ENCODE measurements around the gene FAM180B.
"Not testable (repeated sequence)": the region's sequence is repeated elsewhere in the genome, so short reads cannot be mapped to it uniquely, and the experiment has no call there.

The FAM180B gene, protein sequence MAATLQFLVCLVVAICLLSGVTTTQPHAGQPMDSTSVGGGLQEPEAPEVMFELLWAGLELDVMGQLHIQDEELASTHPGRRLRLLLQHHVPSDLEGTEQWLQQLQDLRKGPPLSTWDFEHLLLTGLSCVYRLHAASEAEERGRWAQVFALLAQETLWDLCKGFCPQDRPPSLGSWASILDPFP

DNA sequence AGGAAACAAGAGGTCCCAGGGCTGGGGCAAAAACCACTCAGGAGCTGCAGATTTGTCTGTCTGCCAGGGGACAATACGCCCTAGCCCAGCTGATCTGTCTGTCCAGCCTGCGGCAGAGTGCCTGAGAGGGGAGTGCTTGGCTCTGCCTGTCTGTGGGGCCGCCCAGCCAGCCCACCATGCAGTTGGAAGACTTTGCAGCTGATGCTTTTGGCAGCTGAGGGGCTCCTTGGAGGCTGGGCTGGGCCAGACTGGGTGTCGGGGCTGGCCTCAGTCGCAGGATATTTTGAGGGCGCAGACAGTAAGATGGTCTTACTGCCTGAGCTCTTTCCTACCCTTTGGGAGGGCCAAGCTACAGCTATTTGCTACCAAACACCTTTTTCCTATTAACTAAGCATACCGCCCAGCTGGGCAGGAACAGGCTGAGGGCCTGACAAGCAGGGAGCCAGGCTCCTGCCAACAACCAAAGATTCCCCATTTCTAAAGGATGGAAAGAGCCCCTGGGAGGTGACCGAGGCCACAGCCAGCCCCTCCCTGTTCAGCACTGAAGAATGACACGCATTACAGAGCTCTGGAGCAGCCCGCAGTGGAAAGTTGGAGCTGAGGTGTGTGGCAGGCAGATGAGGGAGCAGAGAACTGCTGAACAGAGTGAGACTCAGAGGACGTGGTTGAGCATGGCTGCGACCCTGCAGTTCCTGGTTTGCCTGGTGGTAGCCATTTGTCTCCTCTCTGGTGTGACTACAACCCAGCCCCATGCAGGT, at the start of gene FAM180B:
Gene FAM180B, plus strand, starts transcription at position 581 of the 758 bp plus-strand sequence. Its CDS starts 91 bp downstream, at position 672.
- DNase-seq: no peak

DNA sequence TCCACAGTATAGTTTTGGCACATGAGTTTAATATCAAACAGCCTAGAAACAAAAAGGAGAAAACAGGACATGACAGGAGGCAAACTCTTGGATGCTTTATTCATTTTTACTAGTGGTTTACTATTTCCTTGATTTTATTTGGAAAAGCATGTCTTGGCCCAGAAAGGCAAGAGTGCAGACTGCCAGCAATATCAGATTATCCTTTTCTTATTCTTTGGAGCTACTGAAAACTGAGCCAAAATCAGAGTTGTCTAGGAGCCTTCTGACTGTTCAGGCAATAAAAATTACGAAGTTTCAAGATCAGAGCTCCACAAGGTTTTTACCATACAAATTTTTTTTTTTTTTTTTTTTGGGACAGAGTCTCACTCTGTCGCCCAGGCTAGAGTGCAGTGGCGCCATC, 49.6 kb upstream of the FAM180B start:
- DNase-seq: no peak

DNA sequence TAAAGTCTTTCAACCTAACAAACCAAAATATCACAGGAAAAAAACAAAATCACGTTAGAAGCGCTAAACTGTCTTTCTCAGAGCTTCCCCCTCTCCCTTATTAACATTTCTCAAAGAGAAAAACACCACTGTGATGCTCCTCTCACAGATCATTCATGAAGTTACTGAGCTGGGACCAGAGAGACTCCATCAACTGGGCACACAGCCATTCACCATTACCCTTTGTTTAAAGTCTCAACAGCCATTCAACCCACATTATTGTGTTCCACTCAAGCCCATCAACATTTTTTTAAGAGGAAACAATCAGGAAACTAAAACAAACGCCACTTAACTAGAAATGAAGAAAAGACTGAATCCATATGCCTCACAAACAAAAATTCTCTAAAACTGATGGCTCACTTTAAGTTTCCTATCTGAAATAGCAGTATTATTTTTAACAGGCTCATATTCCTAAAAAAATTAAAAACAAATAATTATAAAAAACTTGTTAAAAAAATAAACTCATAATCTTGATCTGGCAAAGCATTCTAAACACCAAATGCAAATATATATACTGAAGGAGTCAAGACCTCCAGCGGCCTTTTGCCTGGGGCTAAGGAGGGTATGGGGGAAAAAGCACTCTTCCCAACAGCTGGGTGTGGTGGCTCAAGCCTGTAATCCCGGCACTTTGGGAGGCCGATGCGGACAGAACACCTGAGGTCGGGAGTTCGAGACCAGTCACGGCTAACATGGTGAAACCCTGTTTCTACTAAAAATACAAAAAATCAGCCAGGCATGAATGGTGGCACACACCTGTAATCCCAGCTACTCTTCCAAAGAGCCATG, 47.5 kb upstream of the FAM180B start:
- no peak for DNase-seq

DNA sequence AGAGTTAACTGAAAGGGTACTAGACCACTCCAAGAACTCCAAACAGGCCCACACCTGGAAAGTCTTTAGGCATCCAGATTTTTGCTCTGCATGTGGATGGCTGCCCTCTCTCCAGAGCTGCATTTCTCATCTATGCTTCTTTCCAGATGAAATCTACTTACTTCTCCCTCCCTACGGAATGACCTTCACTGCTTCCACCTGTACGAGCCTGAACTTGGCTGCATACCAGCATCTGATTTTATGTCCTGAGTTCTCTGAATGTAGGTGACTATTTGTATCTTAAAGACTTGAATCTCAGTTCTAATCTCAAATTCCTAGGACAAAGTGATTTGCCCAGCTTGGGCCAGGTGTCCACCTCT, 46.8 kb upstream of the FAM180B start:
- DNase-seq: no peak

DNA sequence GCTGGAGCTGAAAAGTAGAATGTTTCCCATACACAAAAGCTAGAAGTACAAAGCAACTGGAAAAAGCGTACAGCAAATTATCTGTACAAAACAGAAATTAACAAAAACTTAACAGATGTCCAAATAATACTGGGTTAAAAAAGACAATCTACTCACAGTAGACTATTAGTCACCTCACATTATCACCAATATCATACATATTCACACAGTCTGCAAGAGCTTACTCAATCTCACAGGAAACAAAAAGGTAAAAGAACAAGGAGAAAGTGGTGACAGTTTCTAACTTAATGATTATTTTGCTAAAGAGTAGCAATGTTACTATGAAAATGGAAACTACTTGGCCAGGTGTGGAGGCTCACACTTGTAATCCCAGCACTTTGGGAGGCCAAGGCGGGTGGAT, 45.4 kb upstream of the FAM180B start:
- DNase-seq: no peak

DNA sequence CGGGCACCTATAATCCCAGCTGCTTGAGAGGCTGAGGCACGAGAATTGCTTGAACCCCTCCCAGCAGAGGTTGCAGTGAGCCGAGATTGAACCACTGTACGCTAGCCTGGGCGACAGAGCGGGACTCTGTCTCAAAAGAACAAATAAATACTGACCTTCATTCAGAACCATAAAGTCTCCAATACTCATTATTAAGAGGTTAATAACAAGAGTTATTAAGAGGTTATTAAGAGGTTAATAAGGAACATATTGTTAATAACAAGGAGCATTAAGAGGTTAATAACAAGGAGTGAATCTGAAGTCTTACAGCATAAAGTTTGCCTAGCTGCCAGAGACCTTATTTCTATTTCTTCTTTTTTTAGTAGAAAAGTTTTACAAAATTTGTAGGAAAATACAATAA, 41.2 kb upstream of the FAM180B start:
- no peak for DNase-seq

DNA sequence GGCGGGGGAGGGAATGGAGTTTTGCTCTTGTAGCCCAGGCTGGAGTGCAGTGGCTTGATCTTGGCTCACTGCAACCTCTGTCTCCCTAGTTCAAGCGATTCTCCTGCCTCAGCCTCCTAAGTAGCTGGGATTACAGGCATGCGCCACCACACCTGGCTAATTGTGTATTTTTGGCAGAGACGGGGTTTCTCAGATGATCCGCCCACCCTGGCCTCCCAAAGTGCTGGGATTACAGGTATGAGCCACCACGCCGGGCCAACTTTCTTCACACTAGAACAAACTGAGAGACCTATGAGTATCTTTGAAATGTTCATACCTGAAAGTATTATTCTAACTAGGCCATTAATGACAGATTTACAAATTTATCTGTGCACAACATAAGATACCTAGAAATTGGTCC, 40.2 kb upstream of the FAM180B start:
- DNase-seq: not testable (repeated sequence)

DNA sequence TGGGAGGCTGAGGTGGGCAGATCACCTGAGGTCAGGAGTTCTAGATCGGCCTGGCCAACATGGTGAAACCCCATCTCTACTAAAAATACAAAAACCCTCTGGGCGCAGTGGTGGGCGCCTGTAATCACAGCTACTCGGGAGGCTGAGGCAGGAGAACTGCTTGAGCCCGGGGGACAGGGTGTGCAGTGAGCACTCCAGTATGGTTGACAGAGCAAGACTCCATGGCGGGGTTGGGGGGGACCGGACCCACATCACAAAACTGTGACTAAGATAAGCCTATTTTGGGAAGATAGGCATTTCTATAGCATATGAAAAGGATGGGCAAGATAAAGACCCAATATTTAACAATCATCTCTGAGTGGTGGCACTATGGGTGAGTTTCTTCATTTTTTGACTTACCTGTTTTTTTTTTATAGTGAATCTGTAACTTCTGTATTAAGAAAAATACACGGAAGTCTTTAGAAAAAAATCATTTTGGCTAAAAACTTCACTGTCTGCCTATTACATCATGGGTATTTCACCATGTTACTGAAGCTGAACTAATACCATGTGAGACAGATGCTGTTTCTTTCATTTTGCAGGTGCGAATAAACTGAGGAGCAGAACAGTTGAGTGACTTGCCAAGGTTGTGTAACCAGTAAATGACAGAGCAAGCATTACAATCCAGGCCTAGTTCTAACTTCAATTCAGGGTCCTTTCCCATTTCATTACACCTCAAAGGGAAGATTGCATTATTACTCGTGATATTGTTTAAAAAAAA, 36.0 kb upstream of the FAM180B start:
- DNase-seq: no peak

DNA sequence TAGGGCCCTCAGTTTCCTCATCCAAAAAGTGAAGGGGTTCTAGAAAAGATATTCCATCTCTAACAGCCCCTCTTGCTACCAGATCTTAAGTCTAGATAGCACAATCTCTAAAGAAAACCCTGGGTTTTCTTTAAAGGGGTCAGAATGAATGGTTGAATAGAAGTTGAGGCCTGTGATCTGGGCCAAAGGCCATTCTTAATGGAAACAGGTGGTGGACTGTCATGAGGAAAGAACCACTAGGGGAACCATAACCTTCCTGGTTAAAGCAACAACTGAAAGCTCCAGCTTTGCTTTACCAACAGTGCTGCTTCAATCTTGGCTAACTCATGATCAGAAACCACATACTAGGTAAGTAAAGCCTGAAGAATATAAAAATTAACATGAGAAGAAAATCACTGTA, 35.4 kb upstream of the FAM180B start:
- DNase-seq: no peak

DNA sequence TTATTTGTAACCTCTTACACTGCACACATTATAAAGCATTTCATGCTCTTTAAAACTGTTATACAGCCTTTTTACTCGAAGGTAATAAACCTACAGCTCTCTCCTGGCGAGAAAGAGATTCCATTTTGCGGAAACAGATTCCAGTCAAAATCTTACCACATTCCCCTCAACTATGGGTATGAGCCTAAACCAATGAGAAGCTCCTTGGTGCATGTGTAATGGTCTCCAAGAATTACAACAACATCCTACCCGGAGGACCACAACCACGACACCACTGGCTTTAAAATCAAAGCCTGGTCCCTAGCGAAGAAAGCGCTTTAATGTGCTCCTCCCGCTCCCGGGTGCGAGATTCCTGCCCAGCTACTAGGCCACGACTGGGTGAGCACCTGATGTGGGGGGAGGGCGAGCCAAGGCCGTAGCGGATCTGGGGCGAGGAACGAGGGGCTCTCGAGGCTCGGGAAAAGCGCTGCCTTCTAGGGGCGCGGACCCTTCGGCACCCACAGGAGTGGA, 34.4 kb upstream of the FAM180B start:
- DNase-seq: peak in 1 of 4 experiments; percentile 12

DNA sequence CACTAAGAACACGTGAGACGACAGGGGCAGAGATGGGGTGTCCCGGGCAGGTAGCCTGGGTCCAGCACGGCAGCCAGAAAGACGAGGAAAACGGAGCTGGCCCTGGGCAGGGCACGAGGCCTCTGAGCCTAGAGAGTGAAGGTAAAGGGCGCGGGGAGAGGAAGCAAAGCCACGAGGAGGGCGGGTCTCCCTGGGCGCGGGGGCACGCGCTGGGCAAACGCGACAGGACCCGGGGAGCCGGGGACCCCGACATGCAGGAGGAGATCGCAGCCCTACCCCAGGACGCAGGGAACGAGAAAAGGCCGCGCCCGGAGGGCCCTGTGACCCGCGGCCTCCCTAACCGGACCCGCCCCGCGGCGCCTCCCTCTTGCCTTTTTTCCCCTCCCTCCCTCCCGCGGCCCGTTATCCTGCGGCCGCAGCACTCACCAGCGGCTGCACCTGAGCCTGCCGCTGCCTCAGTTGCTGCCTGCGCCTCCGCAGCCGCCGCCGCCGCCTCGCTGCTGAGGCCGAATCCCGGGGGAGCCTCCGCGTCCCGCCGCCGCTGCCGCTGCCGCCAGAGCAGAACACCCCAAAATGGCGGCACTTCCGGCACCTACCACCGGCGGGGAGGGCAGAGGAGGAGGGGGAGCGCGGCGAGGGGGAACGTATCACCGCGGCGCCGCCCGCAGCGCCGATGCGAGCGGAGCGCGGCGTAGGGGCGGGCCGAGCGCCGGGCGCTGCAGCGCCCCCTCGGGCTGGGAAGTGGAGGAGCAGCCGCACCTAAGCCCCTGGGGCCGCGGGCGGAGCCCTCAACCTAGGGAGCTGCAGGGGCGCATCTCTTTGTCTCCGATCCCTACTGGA, 33.7 kb upstream of the FAM180B start, which contains the start of gene CELF1:
Gene CELF1, minus strand, starts transcription at position 567 of the 840 bp plus-strand sequence. CDS start 53,609 bp downstream, outside the sequence.
- DNase-seq: peak; percentile 77 to 90 (median 80)

DNA sequence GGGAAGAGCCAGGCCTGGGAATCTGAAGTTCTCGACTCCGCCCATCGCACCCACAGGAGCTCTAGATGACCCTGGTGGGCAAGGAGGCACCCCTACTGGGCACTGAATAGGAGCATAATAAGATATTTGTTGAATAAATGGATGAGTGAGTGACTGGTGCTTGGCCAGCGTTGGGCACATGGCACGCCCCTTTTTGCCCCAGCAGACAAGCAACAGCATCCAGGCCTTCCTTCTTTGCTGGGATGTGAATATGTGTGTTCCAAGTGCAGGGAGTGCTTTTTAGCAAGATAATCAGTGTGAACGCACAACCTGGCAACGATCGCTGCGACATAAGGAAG, 33.1 kb upstream of the FAM180B start:
- DNase-seq: no peak

DNA sequence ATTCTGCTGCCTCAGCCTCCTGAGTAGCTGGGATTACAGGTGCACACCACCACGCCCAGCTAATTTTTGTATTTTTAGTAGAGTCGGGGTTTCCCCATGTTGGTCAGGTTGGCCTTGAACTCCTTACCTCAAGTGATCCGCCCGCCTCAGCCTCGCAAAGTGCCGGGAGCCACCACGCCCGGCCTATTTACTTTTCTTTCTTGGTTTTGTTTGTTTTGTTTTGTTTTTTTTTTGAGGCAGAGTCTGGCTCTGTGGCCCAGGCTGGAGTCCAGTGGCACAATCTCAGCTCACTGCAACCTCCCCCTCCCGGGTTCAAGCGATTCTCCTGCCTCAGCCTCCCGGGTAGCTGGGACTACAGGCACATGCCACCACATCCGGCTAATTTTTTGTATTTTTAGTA, 29.5 kb upstream of the FAM180B start:
- not testable (repeated sequence) for DNase-seq

DNA sequence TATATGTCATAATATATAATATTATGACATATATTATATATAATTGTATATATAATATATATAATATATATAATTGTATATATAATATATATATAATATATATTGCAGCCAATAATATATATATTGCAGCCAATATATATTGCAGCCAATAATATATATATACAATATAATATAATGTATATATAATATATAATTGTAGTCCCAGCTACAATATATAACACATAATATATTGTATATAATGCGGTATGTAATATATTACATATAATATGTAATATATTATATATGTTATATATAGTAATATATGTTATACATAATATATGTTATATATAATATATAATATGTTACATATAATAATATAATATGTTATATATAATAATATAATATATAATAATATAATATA, 27.8 kb upstream of the FAM180B start:
- no peak for DNase-seq

DNA sequence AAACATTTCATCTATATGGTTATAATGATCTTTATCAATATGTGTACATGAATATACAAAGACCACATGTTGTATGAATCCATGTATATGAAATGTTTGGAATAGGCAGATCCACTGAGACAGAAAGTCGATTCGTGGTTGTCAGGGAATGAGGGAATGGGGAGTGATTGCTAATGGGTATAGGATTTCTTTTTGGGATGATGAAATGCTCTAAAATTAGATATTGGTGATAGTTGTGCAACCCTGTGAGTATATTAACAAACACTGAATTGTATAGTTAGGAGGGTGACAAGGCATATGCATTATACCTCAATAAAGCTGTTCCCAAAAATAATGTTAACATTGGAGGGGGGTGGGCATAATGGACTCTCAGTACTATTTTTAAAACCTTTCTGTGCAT, 26.1 kb upstream of the FAM180B start:
- no peak for DNase-seq

DNA sequence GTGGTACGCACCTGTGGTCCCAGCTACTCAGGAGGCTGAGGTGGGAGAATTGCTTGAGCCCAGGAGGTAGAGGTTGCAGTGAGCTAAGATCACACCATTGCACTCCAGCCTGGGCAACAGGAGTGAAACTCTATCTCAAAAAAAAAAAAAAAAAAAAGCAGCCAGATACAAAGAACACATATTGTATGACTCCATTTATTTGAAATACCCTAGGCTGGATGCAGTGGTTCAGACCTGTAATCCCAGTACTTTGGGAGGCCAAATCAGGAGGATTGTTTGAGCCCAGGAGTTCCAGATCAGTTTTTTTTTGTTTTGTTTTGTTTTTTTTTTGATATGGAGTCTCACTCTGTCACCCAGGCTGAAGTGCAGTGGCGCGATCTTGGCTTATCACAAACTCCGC, 24.1 kb upstream of the FAM180B start:
- DNase-seq: not testable (repeated sequence)

DNA sequence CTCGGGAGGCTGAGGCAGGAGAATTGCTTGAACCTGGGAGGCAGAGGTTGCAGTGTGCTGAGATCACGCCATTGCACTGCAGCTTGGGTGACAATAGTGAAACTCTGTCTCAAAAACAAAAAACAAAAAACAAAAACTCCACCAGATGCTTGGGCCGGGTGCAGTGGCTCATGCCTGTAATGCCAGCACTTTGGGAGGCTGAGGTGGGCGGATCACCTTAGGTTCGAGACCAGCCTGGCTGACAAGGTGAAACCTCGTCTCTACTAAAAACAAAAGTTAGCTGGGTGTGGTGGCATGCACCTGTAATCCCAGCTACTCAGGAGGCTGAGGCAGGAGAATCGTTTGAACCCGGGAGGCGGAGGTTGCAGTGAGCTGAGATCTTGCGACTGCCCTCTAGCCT, 22.1 kb upstream of the FAM180B start:
- DNase-seq: not testable (repeated sequence)

DNA sequence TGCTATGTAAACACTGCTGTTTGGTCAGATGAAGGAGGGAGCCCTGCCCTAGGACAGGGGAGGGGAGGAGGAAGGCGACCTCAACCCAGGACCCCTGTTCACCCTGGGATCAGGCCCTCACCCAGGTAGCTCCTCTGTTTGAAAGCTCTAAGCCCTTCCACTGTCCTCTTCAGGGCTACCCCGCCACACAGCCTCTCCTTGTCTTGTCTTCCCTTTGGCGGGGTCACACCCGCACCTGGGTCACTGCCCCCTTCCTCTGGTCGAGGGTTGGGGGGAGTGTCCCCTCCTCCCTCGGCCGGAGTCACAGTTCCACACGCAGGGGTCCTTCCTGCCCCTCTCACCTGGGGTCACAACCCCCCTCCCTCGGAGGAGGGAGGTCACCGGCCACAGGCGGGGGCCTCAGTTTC, 21.5 kb upstream of the FAM180B start:
- no peak for DNase-seq

DNA sequence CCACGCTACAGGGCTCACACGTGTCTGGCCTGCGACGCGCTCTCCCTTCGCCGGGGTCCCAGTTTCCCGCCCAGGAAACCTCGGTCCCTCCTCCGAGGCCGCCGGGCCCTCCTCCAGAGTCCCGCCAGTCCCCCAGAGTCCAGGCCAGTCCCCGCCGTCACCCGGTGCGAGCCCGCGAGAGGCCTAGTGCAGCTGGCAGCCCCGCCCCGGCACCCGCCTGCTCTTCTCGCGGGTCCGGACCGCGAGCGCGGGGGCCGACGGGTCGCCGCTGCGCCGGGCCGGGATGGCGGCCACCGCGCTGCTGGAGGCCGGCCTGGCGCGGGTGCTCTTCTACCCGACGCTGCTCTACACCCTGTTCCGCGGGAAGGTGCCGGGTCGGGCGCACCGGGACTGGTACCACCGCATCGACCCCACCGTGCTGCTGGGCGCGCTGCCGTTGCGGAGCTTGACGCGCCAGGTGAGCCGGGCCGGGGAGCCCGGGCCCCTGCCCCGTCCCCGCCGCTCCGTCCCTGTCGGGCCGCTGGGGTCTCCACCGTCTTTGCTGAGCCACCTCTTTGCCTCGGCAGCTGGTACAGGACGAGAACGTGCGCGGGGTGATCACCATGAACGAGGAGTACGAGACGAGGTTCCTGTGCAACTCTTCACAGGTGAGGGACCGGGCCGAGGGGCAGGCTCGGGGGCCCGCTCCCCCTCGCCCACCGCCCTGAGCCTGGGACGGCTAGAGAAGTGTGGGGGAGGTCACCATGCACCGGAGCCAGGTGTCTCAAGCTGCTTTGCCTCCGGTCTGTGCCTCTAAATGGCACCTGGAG, 20.9 kb upstream of the FAM180B start, which contains the start of gene PTPMT1:
Gene PTPMT1, plus strand, starts transcription at position 260 of the 809 bp plus-strand sequence. Its CDS starts 24 bp downstream, at position 284.
- DNase-seq: peak in 3 of 4 experiments; percentile 36 to 52 (median 37)

DNA sequence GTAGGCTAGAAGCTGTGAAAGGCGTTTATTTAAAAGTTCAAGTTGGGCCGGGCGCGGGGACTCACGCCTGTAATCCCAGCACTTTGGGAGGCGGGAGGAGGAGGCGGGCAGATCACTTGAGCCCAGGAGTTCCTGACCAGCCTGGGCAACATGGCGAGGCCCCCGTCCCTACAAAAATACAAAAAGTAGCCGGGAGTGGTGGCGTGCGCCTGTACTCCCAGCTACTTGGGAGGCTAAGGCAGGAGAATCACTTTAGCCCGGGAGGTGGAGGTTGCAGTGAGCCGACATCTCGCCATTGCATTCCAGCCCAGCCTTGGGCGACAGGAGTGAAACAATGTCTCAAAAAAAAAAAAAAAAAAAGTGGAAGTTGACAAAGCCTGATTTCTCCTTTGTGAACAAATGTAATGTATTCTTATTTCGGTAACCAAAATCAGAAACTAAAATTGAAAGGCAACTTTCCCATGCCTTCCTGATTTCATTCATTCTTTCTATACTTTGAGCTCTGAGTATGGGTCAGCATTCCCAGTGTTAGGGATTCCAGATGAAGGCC, 20.3 kb upstream of the FAM180B start:
- no peak for DNase-seq
